HG02970 (cell line): Measurements from ENCODE around the gene ACYP2.

Experiments used
- ATAC-seq: cut with Tn5 transposase; IDR thresholded peaks from one replicate; pipeline ENCODE4 v1.9.1; 2021; ENCODE audit warnings: mild to moderate bottlenecking, moderate library complexity, moderate number of reproducible peaks; ENCODE audit not compliant: unreplicated experiment, low FRiP score

ACYP2 gene

DNA sequence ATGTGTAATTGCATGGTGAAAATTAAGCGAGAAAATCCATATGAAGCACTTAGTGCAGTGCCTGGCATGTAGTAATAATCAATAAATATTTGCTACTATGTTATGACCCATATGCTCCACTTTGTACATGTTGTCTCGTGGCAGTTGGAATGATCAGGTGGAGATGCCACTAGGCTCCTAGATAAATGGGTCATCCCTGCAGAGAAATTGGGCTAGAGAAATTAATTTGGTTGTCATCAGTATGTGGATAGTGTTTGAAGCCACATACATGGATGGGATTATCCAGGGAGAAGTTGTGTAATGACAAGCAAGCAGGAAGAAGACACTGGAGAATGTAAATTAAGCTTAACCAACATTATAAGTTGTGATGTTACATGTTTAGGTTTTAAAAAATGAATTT lies 33.0 kb downstream of the ACYP2 start:
- ATAC-seq = no peak

GRCh38 chr2:54149638-54150441 lies 34.4 kb downstream of the ACYP2 start:
- ATAC-seq = no peak

DNA sequence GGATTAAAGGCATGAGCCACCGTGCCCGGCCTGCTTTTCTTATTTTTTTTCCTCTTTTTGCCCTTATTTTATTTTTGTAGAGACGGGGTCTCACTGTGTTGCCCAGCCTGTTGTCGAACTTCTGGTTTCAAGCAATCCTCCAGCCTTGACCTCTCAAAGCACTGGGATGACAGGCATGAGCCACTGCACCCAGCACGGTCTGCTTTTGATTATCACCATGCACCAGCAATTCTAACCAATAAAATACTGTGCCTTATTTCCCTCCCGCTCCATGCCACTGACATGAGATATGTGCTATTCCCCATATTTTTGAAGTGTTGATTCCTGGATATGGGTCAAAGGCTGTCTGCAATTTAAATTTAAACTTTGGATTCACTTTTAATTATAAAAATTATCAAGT lies 42.9 kb downstream of the ACYP2 start:
- ATAC-seq = no peak

- ATAC-seq = no peak
Observed at GRCh38 chr2:54161660-54162424, 46.4 kb downstream of the ACYP2 start.

DNA sequence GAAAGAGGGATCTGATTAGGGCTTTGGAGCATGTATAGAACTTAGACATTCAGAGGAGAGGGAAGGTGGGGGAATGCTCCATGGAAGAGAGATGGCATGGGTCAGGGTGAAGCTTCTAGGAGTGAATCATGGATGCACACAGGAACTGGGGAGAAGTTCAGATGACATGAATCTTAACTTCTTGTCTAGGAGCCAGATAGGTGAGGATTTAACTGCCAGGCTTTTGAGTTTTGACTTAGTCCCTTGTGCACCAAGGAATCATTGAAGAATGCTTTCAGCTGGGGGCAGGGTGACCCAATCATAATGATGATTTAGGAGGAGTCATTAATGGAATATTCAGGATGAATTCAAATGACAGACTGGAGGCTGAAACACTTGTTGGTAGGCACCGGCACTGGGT lies 48.7 kb downstream of the ACYP2 start:
- ATAC-seq = no peak

DNA sequence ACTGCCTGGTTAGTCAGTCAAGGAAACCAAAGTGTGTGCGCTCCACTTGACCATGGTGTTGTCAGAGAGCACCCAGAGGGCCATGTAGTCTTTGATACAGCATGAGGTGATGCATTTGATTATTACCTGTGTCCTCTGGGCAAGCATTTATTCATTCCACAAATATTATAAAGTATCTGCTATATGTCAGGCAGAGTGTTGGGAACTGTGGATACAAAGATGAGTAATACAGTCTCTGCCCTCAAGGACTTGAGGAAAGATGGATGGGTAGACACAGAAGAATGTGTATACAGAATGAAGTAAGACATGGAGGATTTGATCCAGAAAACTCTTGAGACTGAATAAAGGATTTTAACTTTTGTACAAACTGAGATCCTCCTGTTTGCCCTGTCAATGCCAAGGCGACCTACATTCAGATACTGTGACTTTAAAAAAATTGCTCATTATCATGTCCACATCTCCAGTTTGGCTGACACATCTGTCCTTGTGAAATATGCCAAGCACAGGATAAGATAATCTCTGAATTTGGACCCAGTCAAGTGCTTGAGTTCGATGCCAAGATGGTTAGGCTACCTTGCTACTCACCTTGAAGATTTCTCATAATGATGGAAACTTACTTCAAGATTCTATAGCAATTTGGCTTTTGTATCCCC lies 50.8 kb downstream of the ACYP2 start:
- no peak for ATAC-seq

- ATAC-seq = no peak
Observed at GRCh38 chr2:54176577-54176976, 61.2 kb downstream of the ACYP2 start.

GRCh38 chr2:54183281-54183680 lies 67.9 kb downstream of the ACYP2 start:
- ATAC-seq = no peak

- ATAC-seq = no peak
Observed at GRCh38 chr2:54183972-54184371, 68.6 kb downstream of the ACYP2 start.

DNA sequence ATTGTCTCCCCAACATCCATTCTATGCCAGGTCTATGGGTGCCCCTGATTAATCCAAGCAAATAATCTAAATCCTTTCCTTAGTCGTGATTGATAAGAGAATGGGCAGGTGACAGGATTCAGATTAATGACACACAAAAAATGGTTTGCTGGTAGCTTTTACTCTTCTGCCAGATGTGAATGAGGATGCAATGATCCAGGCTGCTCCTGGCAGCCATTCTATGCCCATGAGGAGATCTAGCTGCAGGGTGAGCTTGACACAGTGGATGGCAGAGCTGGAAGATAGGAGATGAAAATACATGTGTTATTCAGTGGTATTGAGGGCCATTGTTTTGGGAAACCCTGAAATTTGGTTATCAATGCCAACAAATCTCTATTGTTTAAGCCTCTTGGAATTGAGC lies 69.7 kb downstream of the ACYP2 start:
- no peak for ATAC-seq

- no peak for ATAC-seq
Observed at GRCh38 chr2:54187331-54187730, 71.9 kb downstream of the ACYP2 start.

DNA sequence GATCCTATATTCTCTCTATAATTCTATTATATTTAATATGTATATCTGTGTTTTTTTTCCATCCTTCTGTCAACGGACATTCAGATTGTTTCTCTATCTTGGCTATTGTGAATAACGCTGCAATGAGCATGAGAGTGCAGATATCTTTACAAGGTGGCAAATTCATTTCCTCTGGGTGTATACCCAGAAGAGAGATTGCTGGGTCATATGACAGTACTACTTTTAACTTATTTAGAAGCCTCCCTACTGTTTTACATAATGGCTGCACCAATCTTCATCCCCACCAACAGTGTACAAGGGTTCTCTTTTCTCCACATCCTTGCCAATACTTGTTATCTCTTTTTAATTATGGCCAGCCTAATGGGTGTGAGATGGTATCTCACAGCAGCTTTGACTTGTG lies 74.1 kb downstream of the ACYP2 start:
- ATAC-seq = no peak

DNA sequence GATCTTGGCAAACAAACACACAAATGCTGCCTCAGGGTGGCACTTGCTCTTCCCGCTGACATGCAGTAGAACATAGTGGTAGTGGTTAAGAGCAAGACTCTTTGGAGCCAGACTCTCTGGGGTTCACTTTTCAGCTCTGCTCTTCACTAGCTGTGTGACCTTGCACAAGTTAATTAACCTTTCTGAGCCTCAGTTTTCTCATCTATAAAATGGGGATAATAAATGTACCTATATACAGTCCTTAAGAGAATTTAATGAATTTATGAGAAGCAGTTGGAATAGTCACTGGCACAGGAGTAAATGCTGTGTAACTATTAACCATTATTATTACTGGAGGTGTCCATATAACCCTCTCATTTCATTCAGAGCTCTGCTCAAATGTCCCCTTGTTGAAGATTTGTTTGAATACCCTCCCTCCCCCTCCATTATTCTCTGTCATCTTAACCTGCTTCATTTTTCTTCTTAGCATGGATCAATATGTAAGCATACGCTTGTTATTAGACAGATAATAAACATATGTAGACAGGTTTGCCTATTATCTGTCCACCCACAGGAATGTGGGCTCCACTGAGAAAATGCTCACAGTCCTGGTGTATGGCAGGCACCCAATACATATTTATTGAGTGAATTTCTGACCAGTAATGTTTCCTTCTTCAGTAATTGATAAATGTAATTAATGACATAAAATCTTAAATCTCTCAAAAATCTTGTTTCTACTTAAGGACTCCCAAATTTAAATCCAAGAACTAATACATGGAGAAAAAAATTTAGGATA lies 76.1 kb downstream of the ACYP2 start:
- no peak for ATAC-seq

DNA sequence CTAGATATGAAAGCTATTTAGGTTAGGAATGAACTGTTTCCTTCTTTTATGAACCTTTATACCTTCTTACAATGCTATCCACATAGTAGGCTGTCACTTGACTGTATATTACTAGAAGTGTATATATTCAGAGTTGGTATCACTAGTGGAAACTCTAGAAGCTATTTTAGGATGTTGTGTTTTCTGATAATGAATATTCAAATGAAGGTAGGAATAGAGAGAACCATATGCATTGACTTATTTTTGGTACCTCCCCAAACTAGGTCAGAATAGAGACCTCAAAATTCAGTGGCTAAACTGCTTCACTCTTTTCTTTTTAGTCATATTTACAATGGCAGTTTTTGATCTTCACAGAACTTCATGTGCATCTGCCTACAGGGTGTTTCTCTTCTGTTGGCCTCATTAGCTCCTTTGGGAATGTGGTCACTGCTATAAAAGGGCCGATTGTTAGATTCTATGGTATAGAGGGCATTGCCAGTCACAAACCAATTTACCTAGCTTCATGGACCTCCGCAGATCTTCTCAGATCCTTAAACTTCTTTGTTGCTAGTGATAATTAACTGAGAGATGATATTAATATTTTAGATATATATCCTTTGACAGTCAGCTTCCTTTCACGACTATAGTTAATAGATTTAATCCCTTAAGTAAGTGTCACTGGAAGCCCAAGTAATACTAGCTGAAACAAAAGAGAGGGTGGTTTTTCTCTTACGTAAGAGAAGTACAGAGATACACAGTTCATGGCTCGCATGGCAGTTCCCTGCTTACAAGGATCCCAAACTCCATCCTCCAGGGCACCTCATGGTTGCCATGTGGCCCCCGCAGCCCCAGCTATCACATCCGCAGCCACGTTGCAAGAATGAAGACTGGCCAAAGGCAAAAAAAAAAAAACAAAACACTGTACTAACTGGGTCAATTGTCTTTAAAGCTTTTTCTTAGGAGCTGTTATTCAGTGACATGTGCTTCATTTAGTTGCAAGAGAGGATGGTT lies 79.6 kb downstream of the ACYP2 start:
- no peak for ATAC-seq

GRCh38 chr2:54196646-54197045 lies 81.2 kb downstream of the ACYP2 start:
- ATAC-seq = no peak

DNA sequence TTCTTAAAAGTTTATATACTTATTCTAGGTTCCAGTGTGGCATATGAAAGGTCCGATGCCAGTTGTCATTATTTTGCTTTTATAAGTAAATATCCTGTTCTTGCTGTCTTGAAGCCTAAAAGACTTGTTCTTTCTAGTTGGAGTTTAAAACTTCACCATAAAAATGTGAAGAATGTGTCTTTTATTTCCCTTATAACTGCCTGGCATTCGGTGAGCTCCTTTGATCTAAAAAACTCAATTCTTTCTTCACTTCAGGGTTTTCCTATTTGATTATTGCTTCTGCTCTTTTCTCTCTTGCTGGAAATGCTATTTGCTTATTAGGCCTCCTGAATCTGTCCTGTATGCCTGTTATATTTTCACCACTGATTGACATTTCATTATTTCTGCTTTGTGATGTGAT lies 89.1 kb downstream of the ACYP2 start:
- no peak for ATAC-seq

DNA sequence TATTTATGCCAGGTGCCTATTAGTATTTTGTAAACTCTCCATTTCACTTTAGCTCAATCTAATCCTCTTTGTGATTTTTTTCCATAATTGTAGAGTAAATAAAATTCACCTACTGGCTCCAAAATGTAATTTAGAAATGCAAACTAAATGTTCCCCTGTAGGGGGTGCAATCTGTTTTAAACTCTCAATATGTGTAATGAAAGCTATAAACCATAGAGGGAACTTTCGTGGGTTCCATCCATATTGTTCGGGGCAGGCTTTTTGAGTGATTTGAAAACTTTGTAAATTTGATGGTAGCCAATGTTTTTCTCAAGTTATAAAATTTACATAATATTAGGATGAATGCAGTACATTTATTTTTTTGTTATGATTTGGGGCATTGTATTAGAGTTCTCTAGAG lies 91.2 kb downstream of the ACYP2 start:
- no peak for ATAC-seq

DNA sequence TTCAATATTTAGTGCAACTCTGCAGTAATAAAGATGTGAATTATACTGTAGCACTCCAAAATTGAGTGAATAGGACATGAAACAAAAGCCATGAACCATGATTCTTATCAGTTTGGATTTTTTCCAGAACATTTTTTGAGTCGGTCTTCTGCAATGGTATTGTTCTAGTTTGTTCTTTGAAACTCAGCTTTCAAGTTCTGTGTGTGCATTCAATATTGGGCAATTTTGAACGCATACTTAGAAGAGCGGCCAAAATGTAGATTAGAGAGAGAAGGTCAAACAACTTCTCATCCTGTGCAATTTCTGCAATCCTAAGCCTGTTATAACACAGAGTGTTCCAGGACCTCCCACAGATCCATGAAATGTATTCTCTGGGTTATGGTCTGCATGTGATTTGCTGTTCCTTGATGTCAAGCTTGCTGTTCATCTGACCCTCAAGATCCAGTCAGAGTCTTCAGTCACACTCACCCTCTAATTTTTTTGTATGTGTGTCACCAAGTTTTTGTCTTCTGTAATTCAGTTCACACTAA lies 92.3 kb downstream of the ACYP2 start:
- ATAC-seq = no peak
